ENCODE results near the gene EEIG1. TPM values are rescaled to one million over a fixed set of nuclear protein-coding genes. Genes with fewer than 3 reads are reported as not detected.

Gene EEIG1
- total and polyA plus RNA-seq, 10 of the 15 experiments (the other 5 are each of a cell fraction or from before 2014, with no cell fraction given): 1.2 to 75.9 (median 9.0) TPM

- TF ChIP-seq SKIL (IDR thresholded peaks at IDR 0.05; ENCODE audit: low read depth, poor library complexity, severe bottlenecking) (peak; percentile 90), JUNB (IDR thresholded peaks at IDR 0.05) (peak; percentile 51), EP300 (IDR thresholded peaks at IDR 0.05; ENCODE audit: borderline replicate concordance in 1 of 2, control insufficient read depth in 1 of 2, low read depth in 2 of 2, low read length in 2 of 2) (peak; percentile 64 to 76; a peak in 3 of 4 replicates), POLR2AphosphoS5 (IDR thresholded peaks at IDR 0.05; ENCODE audit: low read length) (peak; percentile 49; the same call in 1 of the 2 replicates), KAT2A (conservative IDR thresholded peaks at IDR 0.05; ENCODE audit: control insufficient read depth, low read depth, low read length) (no peak), MEF2B (IDR thresholded peaks at IDR 0.05; ENCODE audit: partially characterized antibody, poor library complexity, severe bottlenecking) (peak; percentile 96), NBN (IDR thresholded peaks at IDR 0.05) (peak; percentile 98), ZNF207 (IDR thresholded peaks at IDR 0.05; ENCODE audit: borderline replicate concordance) (no peak), CHD2 (IDR thresholded peaks at IDR 0.05; ENCODE audit: borderline replicate concordance, low read depth, low read length) (0 out of 2 replicates have a peak, but pooled peaks have one; percentile 33), RAD51 (IDR thresholded peaks at IDR 0.05) (peak; percentile 90), SREBF2 (IDR thresholded peaks at IDR 0.05; ENCODE audit: low read length) (no peak), BCL3 (IDR thresholded peaks at IDR 0.05; ENCODE audit: borderline replicate concordance, insufficient read depth, low read depth, low read length, poor library complexity, severe bottlenecking) (peak; percentile 51), SUZ12 (IDR thresholded peaks at IDR 0.05; ENCODE audit: unreplicated experiment) (no peak), ATF3 (IDR thresholded peaks at IDR 0.05; ENCODE audit: borderline replicate concordance, extremely low read depth, low read depth, low read length) (no peak), BRCA1 (IDR thresholded peaks at IDR 0.05; ENCODE audit: low read depth, low read length) (no peak), GABPA (IDR thresholded peaks at IDR 0.05; ENCODE audit: low read depth) (no peak), FOXK2 (IDR thresholded peaks at IDR 0.05) (peak; percentile 70), MAX (IDR thresholded peaks at IDR 0.05; ENCODE audit: low read depth, low read length) (no peak), TCF3 (IDR thresholded peaks at IDR 0.05; ENCODE audit: borderline replicate concordance, insufficient read depth, low read depth, low read length) (peak; percentile 78; the same call in 1 of the 2 replicates), SMAD1 (IDR thresholded peaks at IDR 0.05; ENCODE audit: low read depth, partially characterized antibody) (peak; percentile 34), USF2 (IDR thresholded peaks at IDR 0.05; ENCODE audit: borderline replicate concordance, low read depth, low read length) (peak; percentile 4; the same call in 1 of the 2 replicates), SMC3 (IDR thresholded peaks at IDR 0.05; ENCODE audit: borderline replicate concordance, low read length) (no peak), RELB (IDR thresholded peaks at IDR 0.05; ENCODE audit: low read depth) (peak; percentile 72; the same call in 1 of the 2 replicates), MTA2 (IDR thresholded peaks at IDR 0.05; ENCODE audit: low read depth) (peak; percentile 66; the same call in 1 of the 2 replicates)
These were observed 3.1 kb upstream of the EEIG1 start (continued) for GRCh38 chr9:127983847-127984289.
